ENCODE data around the gene OSTM1. TPM values are rescaled to one million over a fixed set of nuclear protein-coding genes. Genes with fewer than 3 reads are reported as not detected.

Gene OSTM1
- total RNA-seq, 1 experiment from 2014 or later, result 20.9 TPM

DNA sequence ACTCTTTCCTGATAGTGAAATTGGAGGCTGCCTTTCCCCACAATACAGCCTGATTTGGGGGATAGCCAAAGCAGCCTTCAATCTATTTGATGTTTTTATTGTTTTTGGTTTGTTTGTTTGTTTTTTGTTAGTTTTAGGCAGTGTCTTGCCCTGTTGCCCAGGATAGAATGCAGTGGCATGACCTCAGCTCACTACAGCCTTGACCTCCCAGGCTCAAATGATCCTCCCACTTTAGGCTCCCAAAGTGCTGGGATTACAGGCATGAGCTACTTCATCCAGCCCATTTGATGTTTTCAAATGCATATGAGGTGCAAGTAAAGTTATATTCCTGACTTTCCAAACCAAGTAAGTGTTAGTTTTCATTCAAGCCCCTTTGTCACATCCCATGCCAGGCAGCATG is 75.2 kb downstream of the OSTM1 start:
- no peaks in the 10 kb centered on the region for H3K27me3 ChIP-seq (ENCODE audit: insufficient read depth, low read length)

More for the DNA sequence above, 75.2 kb downstream of the OSTM1 start:
- Histone ChIP-seq H2BK12ac (ENCODE audit: insufficient read length, low read depth, low read length) (no peak overlapping the region), H4K5ac (ENCODE audit: insufficient read length, low read depth, low read length) (no peak overlapping the region), H3K9ac (ENCODE audit: extremely low read depth, insufficient read length, low read length) (no peak overlapping the region), H2BK15ac (ENCODE audit: low read depth, low read length) (no peak overlapping the region), H3K18ac (ENCODE audit: insufficient read length, low read depth, low read length) (no peak overlapping the region), H3K56ac (ENCODE audit: insufficient read length, low read depth, low read length) (no peak overlapping the region), H3K23ac (ENCODE audit: insufficient read length, low read depth, low read length) (no peak overlapping the region), H2BK120ac (ENCODE audit: low read depth, low read length, poor library complexity, severe bottlenecking) (no peak overlapping the region), H3K23me2 (ENCODE audit: insufficient read length, low read depth, low read length, poor library complexity, severe bottlenecking) (no peaks in the 10 kb centered on the region), H4K20me1 (ENCODE audit: control insufficient read depth, insufficient read depth, insufficient read length) (no peaks in the 10 kb centered on the region), H2BK20ac (ENCODE audit: low read depth, low read length, poor library complexity, severe bottlenecking) (no peak overlapping the region), H2AK5ac (ENCODE audit: insufficient read length, low read length) (no peak overlapping the region), H3K27ac (ENCODE audit: insufficient read length, low read depth, low read length) (no peak overlapping the region), H4K8ac (replicated peaks; ENCODE audit: insufficient read length, low read depth, low read length) (no peak overlapping the region), H3K4me2 (ENCODE audit: insufficient read depth, insufficient read length, low read length) (no peak overlapping the region), H2BK5ac (ENCODE audit: insufficient read length, low read length) (no peak overlapping the region), H2AFZ (ENCODE audit: low read length) (no peak overlapping the region), H3K79me1 (ENCODE audit: insufficient read depth, low read depth, low read length, poor library complexity, severe bottlenecking) (no peaks in the 10 kb centered on the region), H3K79me2 (ENCODE audit: insufficient read depth, low read length) (no peaks in the 10 kb centered on the region), H3K9me3 (ENCODE audit: control insufficient read depth, low read depth, low read length) (no peaks in the 10 kb centered on the region), H3K4ac (ENCODE audit: low read depth, low read length) (no peak overlapping the region), H4K91ac (ENCODE audit: insufficient read length, low read depth, low read length) (no peak overlapping the region), H3T11ph (ENCODE audit: low read length) (no peak overlapping the region), H3K4me1 (ENCODE audit: insufficient read depth, low read length) (no peaks in the 10 kb centered on the region), H3K14ac (ENCODE audit: insufficient read depth, low read length) (no peak overlapping the region)
- H3K4me3 Mint-ChIP-seq, result no peak overlapping the region
- no peaks in the 10 kb centered on the region for H3K9me3 Mint-ChIP-seq
- TF ChIP-seq, protein P1, sequence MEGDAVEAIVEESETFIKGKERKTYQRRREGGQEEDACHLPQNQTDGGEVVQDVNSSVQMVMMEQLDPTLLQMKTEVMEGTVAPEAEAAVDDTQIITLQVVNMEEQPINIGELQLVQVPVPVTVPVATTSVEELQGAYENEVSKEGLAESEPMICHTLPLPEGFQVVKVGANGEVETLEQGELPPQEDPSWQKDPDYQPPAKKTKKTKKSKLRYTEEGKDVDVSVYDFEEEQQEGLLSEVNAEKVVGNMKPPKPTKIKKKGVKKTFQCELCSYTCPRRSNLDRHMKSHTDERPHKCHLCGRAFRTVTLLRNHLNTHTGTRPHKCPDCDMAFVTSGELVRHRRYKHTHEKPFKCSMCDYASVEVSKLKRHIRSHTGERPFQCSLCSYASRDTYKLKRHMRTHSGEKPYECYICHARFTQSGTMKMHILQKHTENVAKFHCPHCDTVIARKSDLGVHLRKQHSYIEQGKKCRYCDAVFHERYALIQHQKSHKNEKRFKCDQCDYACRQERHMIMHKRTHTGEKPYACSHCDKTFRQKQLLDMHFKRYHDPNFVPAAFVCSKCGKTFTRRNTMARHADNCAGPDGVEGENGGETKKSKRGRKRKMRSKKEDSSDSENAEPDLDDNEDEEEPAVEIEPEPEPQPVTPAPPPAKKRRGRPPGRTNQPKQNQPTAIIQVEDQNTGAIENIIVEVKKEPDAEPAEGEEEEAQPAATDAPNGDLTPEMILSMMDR (conservative IDR thresholded peaks at IDR 0.05), result no peak
- DNase-seq, result no peak
- H3K27me3 Mint-ChIP-seq (ENCODE audit: low read depth), result peaks cover 3% of the 10 kb centered on the region
- peaks cover 17 to 22% of the 10 kb centered on the region in 2 experiments for H3K4me1 Mint-ChIP-seq
- H3K27ac Mint-ChIP-seq, result no peak overlapping the region
- H3K36me3 Mint-ChIP-seq (ENCODE audit: insufficient read depth in 1 of 3, low read depth in 3 of 3), result no peaks in the 10 kb centered on the region

Data from H9 (cell line).